HG03565 (cell line): ENCODE results near the gene REEP6.
"Not testable (repeated sequence)": the region's sequence is repeated elsewhere in the genome, so short reads cannot be mapped to it uniquely, and the experiment has no call there.

Experiments used
- ATAC-seq: cut with Tn5 transposase; IDR thresholded peaks from one replicate; pipeline ENCODE4 v1.9.1; 2021; ENCODE audit warnings: mild to moderate bottlenecking, moderate library complexity; ENCODE audit not compliant: unreplicated experiment

Gene REEP6

DNA sequence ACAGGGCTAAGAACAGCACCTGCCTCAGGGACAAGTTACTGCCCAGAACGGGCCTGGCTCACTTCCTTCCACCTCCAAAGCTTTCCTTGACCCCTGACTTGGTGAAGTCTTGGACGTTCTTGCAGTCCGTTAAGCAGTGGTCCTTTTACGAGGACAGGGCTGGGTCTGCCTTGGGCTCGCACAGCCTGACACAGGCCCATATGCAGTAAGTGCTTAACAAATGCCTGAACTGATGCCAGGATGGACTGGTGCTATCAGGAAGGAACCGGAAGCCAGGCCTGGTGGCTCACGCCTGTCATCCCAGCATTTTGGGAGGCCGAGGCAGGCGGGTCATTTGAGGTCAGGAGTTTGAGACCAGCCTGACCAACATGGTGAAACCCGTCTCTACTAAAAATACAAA lies 31.1 kb downstream of the REEP6 start:
- ATAC-seq = no peak

DNA sequence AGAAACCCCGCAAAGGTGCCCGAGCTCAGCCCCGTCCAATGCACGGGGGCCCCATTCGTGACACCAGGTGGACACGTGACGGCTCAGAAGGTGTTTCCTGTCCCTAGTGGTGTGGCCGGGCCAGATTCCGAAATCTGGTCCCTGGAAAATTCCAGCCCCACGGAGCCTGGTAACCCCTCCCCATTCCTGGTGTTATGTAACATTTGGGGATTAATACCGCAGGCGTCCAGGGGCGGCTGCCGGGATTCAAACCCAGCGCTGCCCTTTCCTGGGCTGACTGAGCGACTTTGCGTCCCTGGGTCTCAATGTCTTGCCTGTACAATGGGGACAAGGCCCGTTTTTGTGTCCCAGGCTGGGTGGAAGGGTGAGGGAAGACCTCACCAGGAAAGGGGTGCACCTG lies 31.9 kb downstream of the REEP6 start:
- no peak for ATAC-seq

DNA sequence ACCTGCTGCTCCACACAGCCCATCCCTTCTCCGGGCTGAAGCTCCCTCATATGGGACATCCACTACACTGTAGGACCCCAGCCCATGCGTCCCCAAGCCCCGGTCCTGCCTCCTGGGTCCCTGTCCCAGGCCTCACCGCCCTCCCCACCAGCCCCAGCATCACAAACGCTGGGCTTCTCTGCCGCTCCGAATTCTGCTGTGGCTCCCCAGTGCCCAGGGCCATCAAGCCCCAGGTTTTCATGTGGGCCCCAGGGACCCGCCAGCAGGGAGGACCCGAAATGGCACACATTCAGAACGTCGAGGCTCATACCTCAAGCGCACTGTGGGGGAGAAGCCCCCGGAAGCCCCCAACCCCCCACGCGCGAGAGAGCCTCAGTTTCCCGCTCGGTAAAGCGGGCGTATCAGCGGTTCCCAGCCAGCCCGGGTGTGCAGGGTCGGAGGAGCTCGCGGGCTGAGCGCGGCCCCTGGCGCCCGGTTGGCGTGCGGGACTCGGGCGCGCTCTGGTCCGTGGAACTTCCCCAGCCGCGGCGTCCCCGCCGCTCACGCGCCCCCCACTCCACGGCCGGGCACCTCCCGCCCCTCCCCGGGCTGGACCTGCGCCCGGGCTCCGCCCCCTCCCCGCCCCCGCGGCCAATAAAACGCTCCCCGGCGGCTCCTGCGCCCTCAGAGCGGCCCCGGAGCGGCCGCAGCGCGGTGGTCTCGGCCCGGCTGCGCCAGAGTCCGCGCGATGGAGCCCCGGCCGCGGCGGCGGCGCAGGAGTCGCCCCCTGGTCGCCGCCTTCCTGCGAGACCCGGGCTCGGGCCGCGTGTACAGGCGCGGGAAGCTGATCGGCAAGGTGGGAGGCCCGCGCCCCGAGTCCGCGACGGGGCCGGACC lies 32.7 kb downstream of the REEP6 start, which contains the start of gene PLK5:
TSS of gene PLK5 (plus strand) at position 666 of the 875 bp plus-strand sequence. CDS start 2,920 bp downstream, outside the sequence.
- no peak for ATAC-seq

DNA sequence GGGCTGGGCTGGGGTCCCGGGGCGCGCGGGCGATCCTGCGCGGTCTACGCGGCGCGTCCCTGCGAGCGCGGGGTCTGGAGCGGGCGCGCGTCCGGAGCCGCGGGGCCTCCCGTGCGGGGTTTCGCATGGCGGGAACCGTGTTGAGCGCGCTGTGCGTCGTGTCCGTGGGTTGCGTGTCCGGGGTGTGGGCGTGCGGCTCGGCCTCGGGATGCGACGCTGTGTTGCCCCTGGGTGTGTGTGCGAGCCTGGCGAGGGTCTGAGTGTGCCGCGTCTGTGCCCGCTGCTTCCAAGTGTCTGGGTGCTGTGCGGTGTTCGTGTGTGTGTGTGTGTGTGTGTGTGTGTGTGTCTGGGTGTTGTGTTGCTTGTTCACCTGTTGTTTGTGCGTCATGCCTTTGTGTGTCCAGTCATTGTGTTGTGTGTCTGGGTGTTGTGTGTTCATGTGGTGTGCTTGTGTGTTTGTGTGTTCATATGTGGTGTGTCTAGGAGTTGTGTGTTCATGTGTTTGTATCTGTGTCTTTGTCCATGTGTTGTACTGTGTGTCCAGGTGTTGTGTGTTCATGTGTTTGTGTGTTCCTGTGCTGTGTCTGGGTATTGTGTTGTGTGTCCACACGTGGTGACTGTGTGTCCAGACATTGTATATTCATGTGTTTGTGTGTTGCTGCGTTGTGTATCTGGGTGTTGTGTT lies 33.4 kb downstream of the REEP6 start:
- ATAC-seq = no peak

DNA sequence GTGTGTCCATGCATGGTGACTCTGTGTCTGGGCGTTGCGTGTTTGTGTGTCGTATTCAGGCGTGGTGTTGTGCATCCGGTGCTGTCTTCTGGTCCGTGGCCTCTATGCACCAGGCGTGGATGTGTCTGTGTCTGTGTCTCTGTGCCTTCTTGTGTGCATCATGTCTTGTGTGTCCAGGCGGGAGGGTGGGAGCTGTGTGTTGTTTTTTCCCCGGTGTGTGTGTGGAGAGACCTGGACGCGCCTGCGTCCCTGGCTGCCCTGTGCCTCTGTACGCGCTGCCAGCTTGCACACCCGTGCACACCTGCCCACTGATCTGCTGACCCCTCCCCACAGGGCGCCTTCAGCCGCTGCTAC lies 34.0 kb downstream of the REEP6 start:
- ATAC-seq = no peak

DNA sequence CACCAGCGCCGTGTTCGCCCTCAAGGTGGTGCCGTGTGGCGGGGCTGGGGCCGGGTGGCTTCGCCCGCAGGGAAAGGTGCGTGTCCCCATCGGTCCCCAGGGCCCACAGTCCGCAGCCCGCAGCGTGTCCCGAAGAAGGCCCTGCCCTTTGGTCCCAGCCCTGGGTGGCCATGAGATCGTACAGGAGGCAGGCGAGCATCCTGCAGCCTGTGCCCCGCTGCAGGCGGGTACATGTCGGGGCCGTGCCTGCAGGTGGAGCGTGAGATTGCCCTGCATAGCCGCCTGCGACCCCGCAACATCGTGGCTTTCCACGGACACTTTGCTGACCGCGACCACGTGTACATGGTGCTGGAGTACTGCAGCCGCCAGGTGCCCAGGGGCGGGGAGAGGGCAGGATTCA lies 34.4 kb downstream of the REEP6 start:
- no peak for ATAC-seq

DNA sequence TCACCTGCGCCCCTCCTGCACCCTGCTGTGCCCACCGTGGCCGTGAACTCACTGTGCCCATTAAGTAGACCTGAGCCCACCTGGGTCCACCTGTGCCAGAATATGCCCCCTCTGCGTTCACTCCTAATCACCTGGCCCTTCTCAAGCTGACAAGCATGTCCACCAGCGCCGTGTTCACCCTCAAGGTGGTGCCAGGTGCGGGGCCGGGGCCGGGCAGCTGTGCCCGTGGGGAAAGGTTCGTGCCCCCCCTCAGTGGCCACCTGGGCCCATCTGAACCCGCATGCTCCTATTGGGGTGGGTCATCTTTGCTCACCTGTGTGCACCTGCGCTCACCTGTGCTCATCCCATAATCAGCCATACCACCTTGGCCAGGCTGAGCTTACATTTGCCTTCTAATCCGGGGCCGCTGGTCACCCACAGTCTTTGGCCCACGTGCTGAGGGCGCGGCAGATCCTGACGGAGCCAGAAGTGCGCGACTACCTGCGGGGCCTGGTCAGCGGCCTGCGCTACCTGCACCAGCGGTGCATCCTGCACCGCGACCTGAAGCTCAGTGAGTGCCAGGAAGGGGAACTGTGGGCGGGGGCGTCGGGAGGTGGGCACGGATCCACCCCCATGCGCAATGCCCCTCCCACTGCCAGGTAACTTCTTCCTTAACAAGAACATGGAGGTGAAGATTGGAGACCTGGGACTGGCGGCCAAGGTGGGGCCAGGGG lies 35.2 kb downstream of the REEP6 start:
- no peak for ATAC-seq

DNA sequence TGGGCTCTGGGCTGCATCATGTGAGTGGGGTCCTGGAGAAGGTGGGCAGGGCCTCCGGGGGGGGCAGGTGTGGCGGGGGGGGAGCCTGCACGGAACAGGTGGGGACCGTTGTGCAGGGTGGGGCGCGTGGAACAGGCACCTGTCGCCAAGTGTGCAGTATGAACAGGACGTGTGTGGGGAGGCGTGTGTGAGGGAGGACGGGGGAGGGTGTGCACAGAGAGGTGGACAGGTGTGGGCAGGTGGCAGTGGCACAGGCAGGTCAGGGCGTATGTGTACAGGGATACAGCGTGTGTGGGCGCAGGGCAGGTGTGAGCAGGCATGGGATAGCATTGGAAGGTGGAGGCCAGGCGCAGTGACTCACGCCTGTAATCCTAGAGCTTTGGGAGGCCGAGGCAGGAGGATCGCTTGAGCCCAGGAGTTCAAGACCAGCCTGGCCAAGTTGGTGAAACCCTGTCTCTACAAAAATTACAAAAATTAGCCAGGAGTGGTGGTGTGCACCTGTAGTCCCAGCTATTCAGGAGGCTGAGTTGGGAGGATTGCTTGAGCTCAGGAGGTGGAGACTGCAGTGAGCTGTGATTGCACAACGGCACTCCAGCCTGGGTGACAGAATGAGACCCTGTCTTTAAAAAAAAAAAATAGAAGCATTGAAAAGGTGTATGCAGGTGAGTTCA lies 36.1 kb downstream of the REEP6 start:
- ATAC-seq = no peak

DNA sequence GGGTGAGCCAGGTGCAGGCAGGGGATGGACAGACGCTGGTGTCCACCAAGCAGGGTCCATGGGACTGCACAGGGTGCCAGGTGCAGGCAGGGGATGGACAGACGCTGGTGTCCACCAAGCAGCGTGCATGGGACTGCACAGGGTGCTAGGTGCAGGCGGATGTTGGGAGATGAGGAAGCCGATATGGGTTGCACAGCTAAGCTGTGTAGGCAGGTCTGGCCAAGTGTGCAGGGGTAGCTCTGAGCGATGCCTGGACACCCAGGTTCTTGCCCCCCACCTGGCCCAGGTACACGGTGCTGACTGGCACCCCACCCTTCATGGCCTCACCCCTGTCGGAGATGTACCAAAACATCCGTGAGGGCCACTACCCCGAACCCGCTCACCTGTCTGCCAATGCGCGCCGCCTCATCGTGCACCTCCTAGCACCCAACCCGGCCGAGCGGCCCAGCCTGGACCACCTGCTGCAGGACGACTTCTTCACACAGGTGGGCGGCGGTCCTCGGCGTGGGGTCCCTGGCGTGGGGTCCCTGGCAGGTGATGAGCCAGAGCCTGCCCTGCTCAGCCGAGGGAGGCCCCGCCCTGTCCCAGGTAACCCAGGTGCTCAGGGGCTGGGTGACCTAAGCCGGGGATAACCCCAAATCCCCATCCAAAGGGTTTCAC lies 36.8 kb downstream of the REEP6 start:
- ATAC-seq = no peak

DNA sequence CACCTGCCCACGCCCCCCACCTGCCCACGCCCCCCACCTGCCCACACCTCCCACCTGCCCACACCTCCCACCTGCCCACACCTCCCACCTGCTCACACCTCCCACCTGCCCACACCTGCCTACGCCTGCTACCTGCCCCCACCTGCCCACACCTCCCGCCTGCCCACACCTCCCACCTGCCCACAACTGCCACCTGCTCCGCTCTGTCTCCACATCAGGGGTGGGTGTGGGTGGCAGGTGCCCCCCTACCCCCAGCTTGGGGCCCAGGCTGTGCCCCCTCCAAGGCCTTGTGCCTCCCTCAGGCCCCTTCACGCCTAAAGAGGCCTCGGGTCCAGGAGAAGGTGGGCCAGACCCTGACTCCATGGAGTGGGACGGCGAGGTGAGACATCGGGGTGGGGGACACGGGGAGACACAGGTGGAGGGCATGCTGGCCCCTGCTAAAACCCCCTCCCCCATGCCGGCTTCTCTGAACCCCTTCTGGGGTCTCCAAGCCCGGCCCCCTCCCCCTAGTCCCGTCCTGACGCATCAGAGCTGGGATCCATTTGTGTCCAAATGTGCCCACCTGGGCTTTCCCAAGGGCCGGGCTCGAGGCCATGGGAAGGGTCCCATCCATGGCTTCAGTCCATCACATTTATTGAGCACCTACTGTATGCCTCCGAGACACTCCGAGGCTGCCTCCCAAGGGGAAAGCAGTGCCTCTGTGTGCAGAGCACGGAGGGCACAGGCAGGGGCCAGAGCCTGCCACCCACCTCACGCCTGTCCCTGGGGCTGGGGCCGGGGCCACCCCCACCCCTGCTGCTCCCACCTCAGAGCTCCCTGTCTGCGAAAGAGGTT lies 37.8 kb downstream of the REEP6 start:
- ATAC-seq = no peak

DNA sequence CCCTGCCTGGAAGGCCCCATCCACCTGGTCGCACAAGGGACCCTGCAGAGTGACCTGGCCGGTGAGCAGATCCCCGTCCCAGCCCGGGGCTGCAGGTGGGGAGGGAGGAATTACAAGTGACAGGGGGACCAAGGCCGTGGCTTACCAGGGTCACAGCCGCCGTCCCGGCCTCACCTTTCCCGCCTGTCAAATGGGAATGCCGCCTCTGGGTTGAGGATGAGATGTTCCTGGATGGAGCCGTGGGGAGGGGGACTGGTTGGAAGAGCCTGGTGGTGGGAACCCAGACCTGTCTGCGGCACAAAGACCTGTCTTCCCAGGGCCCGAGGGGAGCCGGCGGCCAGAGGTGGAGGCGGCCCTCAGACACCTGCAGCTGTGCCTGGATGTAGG lies 38.4 kb downstream of the REEP6 start:
- no peak for ATAC-seq

DNA sequence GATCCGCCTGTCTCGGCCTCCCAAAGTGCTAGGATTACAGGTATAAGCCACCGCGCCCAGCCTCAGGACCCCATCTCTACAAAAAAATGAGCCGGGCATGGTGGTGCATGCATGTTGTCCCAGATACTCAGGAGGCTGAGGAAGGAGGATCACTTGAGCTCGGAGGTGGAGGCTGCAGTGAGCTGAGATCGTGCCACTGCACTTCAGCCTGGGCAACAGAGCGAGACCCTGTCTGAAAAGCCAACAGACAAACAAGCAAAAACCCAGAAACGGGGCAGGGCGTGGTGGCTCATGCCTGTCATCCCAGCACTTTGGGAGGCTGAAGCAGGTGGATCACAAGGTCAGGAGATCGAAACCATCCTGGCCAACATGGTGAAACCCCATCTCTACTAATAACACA lies 39.9 kb downstream of the REEP6 start:
- not testable (repeated sequence) for ATAC-seq

DNA sequence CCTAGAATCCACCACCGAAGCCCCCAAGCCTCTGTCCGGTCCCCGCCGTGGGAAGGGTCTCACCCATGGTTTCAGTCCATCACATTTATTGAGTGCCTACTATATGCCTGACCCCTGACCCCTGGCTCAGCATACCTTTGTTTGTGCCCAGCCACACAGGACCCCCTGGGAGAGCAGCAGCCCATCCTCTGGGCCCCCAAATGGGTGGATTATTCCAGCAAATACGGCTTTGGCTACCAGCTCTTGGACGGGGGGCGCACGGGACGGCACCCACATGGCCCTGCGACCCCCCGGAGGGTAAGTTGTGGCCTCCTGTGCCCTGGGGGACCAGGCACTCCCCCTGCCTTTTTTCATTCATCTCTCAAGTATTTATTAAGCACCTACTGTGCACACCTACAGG lies 40.6 kb downstream of the REEP6 start:
- ATAC-seq = no peak

DNA sequence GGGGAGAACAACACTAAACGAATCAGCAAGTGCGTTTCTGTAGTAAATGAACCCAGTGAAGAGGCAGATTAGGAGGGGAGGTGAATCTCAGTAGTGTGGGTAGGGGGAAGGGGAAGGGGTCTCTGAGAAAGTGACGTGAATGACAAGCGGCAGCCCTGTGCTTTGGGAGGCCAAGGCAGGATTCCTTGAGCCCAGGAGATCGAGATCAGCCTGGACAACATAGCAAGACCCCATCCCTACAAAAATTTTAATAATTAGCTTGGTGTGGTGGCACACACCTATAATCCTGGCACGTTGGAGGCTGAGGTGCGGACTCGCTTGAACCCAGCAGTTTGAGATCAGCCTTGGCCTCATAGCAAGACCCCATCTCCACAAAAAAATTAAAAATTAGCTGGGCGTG lies 41.0 kb downstream of the REEP6 start:
- no peak for ATAC-seq

DNA sequence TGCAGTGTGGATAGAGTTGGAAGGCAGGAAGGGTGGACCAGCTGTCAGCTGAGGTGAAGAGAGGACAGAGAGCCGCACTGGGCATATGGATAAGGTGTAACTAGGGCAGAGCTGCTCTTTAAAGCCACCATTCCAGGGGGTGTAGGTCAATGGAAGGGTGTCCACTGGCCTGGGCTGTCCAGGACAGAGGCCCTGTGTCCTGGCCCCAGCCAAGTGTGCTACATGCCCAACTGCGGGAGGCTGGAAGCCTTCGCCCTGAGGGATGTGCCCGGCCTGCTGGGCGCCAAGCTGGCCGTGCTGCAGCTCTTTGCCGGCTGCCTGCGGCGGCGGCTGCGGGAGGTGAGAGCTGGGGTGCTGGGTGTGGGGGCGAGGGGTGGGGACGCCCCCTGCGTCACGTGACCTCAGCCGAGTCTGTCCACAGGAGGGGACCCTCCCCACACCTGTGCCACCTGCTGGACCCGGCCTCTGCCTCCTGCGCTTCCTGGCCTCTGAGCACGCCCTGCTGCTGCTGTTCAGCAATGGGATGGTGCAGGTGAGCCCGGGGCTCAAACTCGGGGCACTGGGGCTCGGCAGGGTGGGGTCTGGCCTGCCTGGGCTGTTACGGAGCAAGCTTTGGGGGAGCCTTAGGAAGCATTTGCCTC lies 42.6 kb downstream of the REEP6 start:
- ATAC-seq = no peak

DNA sequence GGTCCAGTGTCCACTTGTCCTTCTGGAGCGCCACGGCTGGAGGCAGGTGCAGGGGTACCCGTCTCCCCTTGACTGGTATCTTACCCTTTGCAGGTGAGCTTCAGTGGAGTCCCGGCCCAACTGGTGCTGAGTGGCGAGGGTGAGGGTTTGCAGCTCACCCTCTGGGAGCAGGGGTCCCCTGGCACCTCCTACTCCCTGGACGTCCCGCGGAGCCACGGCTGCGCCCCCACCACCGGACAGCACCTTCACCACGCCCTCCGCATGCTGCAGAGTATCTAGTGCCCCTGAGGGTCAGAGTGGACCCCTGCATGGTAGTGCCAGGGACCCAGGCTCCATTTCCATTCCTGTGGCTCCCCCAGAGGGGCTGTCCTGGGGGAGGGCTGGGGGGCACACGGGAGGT lies 44.0 kb downstream of the REEP6 start:
- no peak for ATAC-seq

DNA sequence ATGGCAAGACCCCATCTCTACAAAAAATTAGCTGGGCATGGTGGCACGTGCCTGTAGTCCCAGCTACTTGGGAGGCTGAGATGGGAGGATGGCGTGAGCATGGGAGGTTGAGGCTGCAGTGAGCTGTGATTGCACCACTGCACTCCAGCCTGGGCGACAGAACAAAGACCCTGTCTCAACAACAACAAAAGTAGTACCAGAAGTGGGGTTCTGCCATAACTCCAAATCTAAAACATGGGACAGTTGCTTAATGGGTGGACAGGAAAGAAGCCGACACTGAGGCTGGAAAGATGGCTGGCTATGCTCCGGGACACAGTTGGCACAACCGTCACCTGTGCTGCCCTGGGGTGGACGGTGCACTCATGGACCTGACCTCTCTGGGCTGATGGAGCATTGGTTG lies 44.7 kb downstream of the REEP6 start:
- not testable (repeated sequence) for ATAC-seq

DNA sequence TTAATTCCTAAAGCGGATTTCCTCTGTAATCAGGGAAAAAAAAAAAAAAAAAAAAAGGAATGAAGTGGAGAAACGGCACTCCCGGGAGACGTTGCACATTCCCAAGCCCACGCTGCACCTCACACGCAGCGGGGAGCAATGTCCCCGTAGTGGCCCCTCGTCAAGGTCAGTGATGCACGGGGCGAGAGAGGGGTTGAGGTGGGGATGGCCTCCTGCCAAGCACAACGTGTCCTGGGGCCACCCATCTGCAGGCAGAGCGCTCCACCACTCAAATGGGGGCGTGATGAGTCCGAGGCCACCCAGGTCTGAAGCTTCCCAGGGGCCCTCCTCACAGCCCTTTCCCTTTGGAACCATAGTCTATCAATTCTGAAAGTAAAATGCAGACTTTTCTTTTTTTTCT lies 48.0 kb downstream of the REEP6 start:
- ATAC-seq = no peak

DNA sequence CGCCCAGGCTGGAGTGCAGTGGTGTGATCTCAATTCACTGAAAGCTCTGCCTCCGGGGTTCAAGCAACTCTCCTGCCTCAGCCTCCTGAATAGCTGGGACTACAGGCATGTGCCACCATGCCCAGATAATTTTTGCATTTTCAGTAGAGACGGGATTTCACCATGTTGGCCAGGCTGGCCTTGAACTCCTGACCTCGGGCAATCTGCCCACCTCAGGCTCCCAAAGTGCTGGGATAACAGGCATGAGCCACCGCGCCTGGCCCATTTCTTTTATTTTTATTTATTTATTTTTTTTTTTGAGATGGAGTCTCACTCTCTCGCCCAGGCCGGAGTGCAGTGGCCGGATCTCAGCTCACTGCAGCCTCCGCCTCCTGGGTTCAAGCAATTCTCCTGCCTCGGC lies 48.8 kb downstream of the REEP6 start:
- not testable (repeated sequence) for ATAC-seq
